ENCODE results near the gene TFRC.
"Not testable (repeated sequence)": the region's sequence is repeated elsewhere in the genome, so short reads cannot be mapped to it uniquely, and the experiment has no call there.

The TFRC gene

DNA sequence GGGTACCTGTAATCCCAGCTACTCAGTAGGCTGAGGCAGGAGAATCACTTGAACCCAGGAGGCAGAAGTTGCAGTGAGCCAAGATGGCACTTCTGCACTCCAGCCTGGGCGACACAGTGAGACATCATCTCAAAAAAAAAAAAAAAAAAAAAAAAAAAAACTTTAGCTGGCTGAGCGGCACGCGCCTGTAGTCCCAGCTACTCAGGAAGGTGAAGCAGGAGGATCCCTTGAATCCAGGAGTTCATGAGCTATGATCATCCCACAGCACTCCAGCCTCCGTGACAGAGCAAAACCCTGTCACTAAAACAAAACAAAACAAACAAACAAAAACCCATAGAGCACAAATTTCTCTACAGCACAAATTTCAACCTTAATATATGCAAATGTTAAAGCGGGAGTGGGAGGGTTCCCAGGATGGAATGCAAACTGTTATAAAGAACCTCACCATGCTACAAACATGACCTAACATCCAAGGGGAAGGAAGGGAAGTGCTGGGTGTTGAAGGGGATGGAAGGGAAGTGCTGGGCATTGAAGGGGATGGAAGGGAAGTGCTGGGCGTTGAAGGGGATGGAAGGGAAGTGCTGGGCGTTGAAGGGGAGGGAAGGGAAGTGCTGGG lies 16.6 kb upstream of the TFRC start:
- not testable (repeated sequence) for DNase-seq; H3K36me3 Mint-ChIP-seq; H3K9me3 Mint-ChIP-seq; ATAC-seq (replicated peaks); H3K27me3 Mint-ChIP-seq
- Mint-ChIP-seq H3K4me1 (peaks cover 27 to 42% of the 10 kb centered on the region in 2 donors), H3K4me3 (peak overlapping the region in 1 of 2 donors; percentile 17), H3K27ac (peak overlapping the region; percentile 74)

GRCh38 chr3:196097373-196098154 lies 15.7 kb upstream of the TFRC start:
- H3K4me3 Mint-ChIP-seq, result peak overlapping the region; percentile 31 to 32
- ATAC-seq (replicated peaks), result no peak

DNA sequence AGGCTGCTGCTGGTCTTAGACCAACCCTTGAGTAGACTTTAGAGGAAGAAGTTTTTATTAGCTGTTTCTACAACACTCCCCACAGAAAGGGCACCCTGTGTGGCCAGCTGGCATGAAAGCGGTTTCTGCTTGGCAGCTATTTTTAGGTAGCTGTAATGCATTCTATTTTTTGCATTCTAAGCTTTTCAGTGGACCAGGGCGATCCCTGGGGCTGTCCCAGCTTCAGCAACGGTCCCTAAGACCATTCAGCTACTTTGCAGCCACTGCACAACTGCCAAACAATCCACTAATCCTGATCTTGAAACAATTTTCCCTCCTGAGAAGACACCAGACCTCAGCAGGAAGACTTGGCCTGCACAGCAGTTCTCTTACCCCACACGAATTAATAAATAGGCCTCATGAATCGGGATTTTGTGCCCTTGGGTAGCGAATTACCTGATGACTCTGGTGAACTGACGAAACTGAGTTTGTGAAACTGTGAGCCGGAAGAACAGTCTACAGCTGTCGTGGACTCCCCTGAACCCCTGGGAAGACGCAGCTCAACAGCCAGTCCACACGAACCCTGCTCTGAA lies 14.6 kb upstream of the TFRC start:
- peak overlapping the region; percentile 69 to 84 for H3K4me3 Mint-ChIP-seq
- H3K9me3 Mint-ChIP-seq, result peaks cover 2 to 4% of the 10 kb centered on the region in 2 donors
- H3K4me1 Mint-ChIP-seq, result peaks cover 31 to 48% of the 10 kb centered on the region in 2 donors
- H3K36me3 Mint-ChIP-seq, result no peaks in the 10 kb centered on the region
- DNase-seq (peak; percentile 78), ATAC-seq (replicated peaks) (peak; percentile 96 to 98)
- H3K27me3 Mint-ChIP-seq, result no peaks in the 10 kb centered on the region
- H3K27ac Mint-ChIP-seq, result peak overlapping the region; percentile 95

More at GRCh38 chr3:196097373-196098154, 15.7 kb upstream of the TFRC start:
- peak overlapping the region; percentile 95 for H3K27ac Mint-ChIP-seq
- H3K27me3 Mint-ChIP-seq, result no peaks in the 10 kb centered on the region
- no peak for DNase-seq
- no peaks in the 10 kb centered on the region for H3K36me3 Mint-ChIP-seq
- peaks cover 2 to 4% of the 10 kb centered on the region in 2 donors for H3K9me3 Mint-ChIP-seq
- peaks cover 31 to 48% of the 10 kb centered on the region in 2 donors for H3K4me1 Mint-ChIP-seq

- Mint-ChIP-seq H3K27ac (peak overlapping the region; percentile 25), H3K4me1 (peaks cover 22 to 36% of the 10 kb centered on the region in 2 donors), H3K27me3 (no peaks in the 10 kb centered on the region), H3K36me3 (no peaks in the 10 kb centered on the region), H3K9me3 (peaks cover under 1% of the 10 kb centered on the region in 2 donors), H3K4me3 (no peak overlapping the region)
- peak in 1 of 2 donors; percentile 6 for ATAC-seq (replicated peaks)
- DNase-seq, result no peak
Measured at GRCh38 chr3:196093317-196094111, 11.6 kb upstream of the TFRC start.

GRCh38 chr3:196087906-196088305 lies 6.0 kb upstream of the TFRC start:
- H3K9me3 Mint-ChIP-seq, result no peaks in the 10 kb centered on the region
- H3K36me3 Mint-ChIP-seq, result no peaks in the 10 kb centered on the region
- H3K4me3 Mint-ChIP-seq, result no peak overlapping the region
- DNase-seq (no peak), ATAC-seq (replicated peaks) (no peak)
- H3K4me1 Mint-ChIP-seq, result peaks cover under 1 to 10% of the 10 kb centered on the region in 2 donors
- H3K27me3 Mint-ChIP-seq, result no peaks in the 10 kb centered on the region
- no peak overlapping the region for H3K27ac Mint-ChIP-seq

GRCh38 chr3:196082619-196082971 lies 705 bp upstream of the TFRC start:
- H3K4me1 Mint-ChIP-seq, result peaks cover 9 to 52% of the 10 kb centered on the region in 2 donors
- peak overlapping the region; percentile 98 for H3K4me3 Mint-ChIP-seq
- H3K36me3 Mint-ChIP-seq, result peaks cover 6 to 13% of the 10 kb centered on the region in 2 donors
- H3K9me3 Mint-ChIP-seq, result no peaks in the 10 kb centered on the region
- ATAC-seq (replicated peaks), result no peak
- DNase-seq, result no peak
- no peaks in the 10 kb centered on the region for H3K27me3 Mint-ChIP-seq
- H3K27ac Mint-ChIP-seq, result peak overlapping the region; percentile 99

DNA sequence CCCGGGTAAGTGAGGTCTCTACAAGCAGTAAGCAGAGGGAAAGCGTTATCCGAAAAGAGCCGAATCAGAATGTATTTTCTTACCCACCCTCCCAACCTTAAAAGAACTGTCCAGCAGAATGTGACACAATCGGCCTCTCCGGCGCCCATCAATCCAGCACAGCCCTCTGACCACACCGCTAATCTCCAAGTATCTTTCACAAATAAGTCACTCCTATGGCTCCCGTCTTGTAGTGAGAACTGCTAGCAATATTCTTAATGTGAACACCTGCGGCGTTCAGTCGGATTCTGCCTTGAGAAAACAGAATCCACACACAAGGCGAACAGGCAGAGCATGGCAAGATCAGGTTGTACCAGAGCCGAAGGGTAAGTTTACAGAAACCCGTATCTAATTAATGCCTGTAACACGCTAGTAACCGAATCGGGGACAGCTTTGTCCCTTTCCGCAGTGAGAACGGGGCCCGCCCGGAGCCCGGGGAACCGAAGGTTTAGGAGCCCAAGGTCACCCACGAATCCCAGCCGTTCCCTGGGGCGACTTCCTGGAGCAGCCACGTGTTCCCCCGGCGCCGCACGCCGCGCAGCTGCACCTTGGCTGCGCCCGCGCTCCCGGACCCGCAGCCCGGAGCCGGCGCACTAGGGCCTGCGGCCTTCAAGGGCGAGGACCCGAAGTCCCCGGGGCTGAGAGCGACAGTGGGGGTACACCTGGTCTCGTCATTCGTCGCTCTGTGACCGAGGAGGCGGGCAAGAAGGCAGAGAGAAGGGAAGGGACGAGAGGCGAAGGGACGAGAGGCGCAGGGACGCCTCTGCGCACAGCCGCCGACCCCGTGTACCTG lies 672 bp downstream of the TFRC start:
- Mint-ChIP-seq H3K9me3 (no peaks in the 10 kb centered on the region), H3K27ac (peak overlapping the region; percentile 99), H3K27me3 (no peaks in the 10 kb centered on the region), H3K4me3 (peak overlapping the region; percentile 98), H3K4me1 (peaks cover 14 to 61% of the 10 kb centered on the region in 2 donors), H3K36me3 (peaks cover 9 to 18% of the 10 kb centered on the region in 2 donors)
- DNase-seq (peak; percentile 24), ATAC-seq (replicated peaks) (peak; percentile 59 to 70)

DNA sequence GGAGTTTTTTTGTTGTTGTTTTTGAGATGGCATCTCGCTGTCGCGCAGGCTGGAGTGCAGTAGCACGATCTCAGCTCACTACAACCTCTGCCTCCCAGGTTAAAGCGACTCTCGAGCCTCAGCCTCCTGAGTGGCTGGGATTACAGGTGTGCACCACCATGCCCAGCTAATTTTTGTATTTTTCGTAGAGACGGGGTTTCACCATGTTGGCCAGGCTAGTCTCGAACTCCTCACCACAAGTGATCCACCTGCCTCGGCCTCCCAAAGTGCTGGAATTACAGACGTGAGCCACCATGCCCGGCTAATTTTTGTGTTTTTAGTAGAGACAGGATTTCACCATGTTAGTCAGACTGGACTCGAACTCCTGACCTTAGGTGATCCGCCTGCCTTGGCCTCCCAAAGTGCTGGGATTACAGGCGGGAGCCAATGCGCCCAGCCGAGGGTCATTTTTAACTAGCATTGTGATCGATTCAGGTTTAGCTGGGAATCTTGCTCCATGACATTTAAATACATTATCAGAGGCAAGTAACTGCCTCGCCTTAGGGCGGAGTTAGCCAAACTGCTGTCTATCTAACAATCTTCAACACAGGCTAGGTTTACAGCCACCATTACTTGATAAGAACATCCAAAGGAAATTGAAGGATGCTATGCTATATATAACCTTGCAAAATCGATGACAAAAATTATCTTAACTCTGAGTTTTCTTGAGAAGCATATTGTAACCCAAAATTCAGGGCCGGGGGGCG lies 1.6 kb downstream of the TFRC start:
- Mint-ChIP-seq H3K4me1 (peaks cover 14 to 61% of the 10 kb centered on the region in 2 donors), H3K4me3 (peak overlapping the region; percentile 98), H3K27ac (peak overlapping the region; percentile 99), H3K36me3 (peaks cover 11 to 22% of the 10 kb centered on the region in 2 donors)
- not testable (repeated sequence) for DNase-seq; H3K9me3 Mint-ChIP-seq; ATAC-seq (replicated peaks); H3K27me3 Mint-ChIP-seq

- DNase-seq (no peak), ATAC-seq (replicated peaks) (no peak)
- Mint-ChIP-seq H3K4me1 (peaks cover 17 to 59% of the 10 kb centered on the region in 2 donors), H3K4me3 (peak overlapping the region; percentile 98), H3K27ac (peak overlapping the region; percentile 62), H3K9me3 (no peaks in the 10 kb centered on the region), H3K36me3 (peaks cover 11 to 25% of the 10 kb centered on the region in 2 donors), H3K27me3 (no peaks in the 10 kb centered on the region)
Measured at GRCh38 chr3:196079682-196080081, 2.2 kb downstream of the TFRC start.

DNA sequence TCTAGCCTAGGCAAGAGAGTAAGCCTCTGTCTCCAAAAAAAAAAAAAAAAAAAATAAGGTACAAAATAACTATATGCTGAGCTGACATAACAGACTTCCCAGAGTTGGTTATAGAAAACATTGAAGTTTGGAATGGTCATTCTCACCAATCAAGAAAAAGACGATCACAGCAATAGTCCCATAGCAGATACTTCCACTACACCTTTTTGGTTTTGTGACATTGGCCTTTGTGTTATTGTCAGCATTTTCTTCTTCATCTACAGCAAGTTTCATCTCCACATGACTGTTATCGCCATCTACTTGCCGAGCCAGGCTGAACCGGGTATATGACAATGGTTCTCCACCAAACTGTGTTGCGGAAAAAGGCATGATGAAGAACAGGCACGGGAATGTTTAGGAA lies 6.9 kb downstream of the TFRC start:
- no peaks in the 10 kb centered on the region for H3K27me3 Mint-ChIP-seq
- H3K36me3 Mint-ChIP-seq, result peaks cover 11 to 42% of the 10 kb centered on the region in 2 donors
- H3K27ac Mint-ChIP-seq, result peak overlapping the region; percentile 9
- H3K4me3 Mint-ChIP-seq, result no peak overlapping the region
- no peak for DNase-seq
- H3K9me3 Mint-ChIP-seq, result no peaks in the 10 kb centered on the region
- no peak for ATAC-seq (replicated peaks)
- peaks cover 22 to 45% of the 10 kb centered on the region in 2 donors for H3K4me1 Mint-ChIP-seq

DNA sequence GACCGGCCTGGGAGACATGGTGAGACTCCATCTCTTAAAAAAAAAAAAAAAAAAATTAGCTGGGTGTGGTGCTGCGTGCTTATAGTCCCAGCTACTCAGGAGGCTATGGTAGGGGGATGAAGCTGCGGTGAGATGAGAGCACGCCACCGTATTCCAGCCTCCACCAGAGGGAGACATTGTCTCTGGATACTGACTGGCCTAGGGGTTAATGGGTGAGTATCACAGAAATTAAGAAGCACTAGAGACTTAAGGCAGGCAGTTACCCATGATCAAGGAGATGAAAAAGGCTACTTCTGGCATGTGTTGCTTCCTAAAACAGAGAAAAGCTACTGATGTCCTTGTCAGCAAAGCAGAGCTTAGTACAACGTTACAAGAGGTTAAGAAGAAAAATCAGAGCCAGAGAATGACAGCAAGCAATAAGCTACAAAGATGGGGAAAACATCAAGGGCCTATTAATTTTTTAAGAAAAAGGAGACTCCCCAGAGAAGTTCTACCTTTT lies 8.6 kb downstream of the TFRC start:
- no peaks in the 10 kb centered on the region for H3K27me3 Mint-ChIP-seq
- H3K36me3 Mint-ChIP-seq, result peaks cover 11 to 47% of the 10 kb centered on the region in 2 donors
- peak; percentile 100 for ATAC-seq (replicated peaks)
- DNase-seq, result peak; percentile 39
- no peaks in the 10 kb centered on the region for H3K9me3 Mint-ChIP-seq
- peaks cover 16 to 31% of the 10 kb centered on the region in 2 donors for H3K4me1 Mint-ChIP-seq
- H3K27ac Mint-ChIP-seq, result peak overlapping the region; percentile 72
- no peak overlapping the region for H3K4me3 Mint-ChIP-seq

DNA sequence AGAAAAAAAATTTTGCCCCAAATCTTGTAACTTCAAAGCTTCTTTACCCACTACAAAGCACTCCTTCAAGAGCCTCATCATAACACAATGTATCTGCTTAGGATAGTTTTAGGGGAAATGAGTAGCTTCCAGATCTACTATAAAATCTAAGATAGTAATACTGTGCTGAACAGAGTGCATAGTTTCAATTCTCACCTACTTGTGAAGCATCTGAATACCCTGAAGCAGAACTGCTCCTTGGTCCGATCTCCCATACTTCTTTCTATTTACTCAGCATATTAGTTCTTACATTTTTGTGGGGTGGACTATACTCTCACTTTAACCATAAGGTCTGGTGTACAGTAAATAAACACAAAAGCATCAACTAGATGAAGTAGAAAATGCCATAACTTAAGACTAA lies 9.6 kb downstream of the TFRC start:
- Mint-ChIP-seq H3K27ac (peak overlapping the region; percentile 42), H3K27me3 (no peaks in the 10 kb centered on the region), H3K4me1 (peaks cover 13 to 21% of the 10 kb centered on the region in 2 donors), H3K4me3 (no peak overlapping the region), H3K9me3 (no peaks in the 10 kb centered on the region), H3K36me3 (peaks cover 14 to 50% of the 10 kb centered on the region in 2 donors)
- no peak for ATAC-seq (replicated peaks)
- DNase-seq, result no peak

- not testable (repeated sequence) for H3K4me1 Mint-ChIP-seq; H3K4me3 Mint-ChIP-seq; H3K27ac Mint-ChIP-seq; DNase-seq; H3K9me3 Mint-ChIP-seq; ATAC-seq (replicated peaks); H3K27me3 Mint-ChIP-seq
- H3K36me3 Mint-ChIP-seq, result peaks cover 16 to 48% of the 10 kb centered on the region in 2 donors
Measured at GRCh38 chr3:196068812-196069211, 13.1 kb downstream of the TFRC start.

Data from stimulated activated naive B cell treated with anti-CD40 and anti-IgM and Interleukin-4, amounts not matched to agents 10 μg/mL and 1 μg/mL and 100 μg/mL, for 72 hours (primary cell).